HG03060 (cell line): Measurements from ENCODE around the gene HES1.
"Not testable (repeated sequence)": the region's sequence is repeated elsewhere in the genome, so short reads cannot be mapped to it uniquely, and the experiment has no call there.

Experiments
- ATAC-seq: cut with Tn5 transposase; IDR thresholded peaks from one replicate; pipeline ENCODE4 v1.9.1; 2021; ENCODE audit warnings: low read depth, moderate number of reproducible peaks; ENCODE audit not compliant: unreplicated experiment

HES1 gene

GRCh38 chr3:194139814-194140391 lies 4.0 kb downstream of the HES1 start:
- ATAC-seq: no peak

GRCh38 chr3:194140520-194141414 lies 4.8 kb downstream of the HES1 start:
- no peak for ATAC-seq

- ATAC-seq: no peak
These were observed 5.6 kb downstream of the HES1 start for GRCh38 chr3:194141415-194142155.

GRCh38 chr3:194142156-194142910 lies 6.4 kb downstream of the HES1 start:
- no peak for ATAC-seq

- ATAC-seq: no peak
These were observed 9.8 kb downstream of the HES1 start for GRCh38 chr3:194145702-194146101.

- ATAC-seq: no peak
These were observed 11.7 kb downstream of the HES1 start for GRCh38 chr3:194147679-194148078.

- no peak for ATAC-seq
These were observed 12.4 kb downstream of the HES1 start for GRCh38 chr3:194148383-194148782.

- no peak for ATAC-seq
These were observed 14.4 kb downstream of the HES1 start for GRCh38 chr3:194150252-194150934.

GRCh38 chr3:194150935-194151302 lies 15.0 kb downstream of the HES1 start:
- not testable (repeated sequence) for ATAC-seq

GRCh38 chr3:194154346-194154745 lies 18.4 kb downstream of the HES1 start:
- no peak for ATAC-seq

- no peak for ATAC-seq
These were observed 20.1 kb downstream of the HES1 start for GRCh38 chr3:194156095-194156494.

GRCh38 chr3:194158942-194159439 lies 23.0 kb downstream of the HES1 start:
- ATAC-seq: no peak

GRCh38 chr3:194160158-194160557 lies 24.2 kb downstream of the HES1 start:
- ATAC-seq: no peak

GRCh38 chr3:194161131-194162045 lies 25.4 kb downstream of the HES1 start:
- no peak for ATAC-seq

- no peak for ATAC-seq
These were observed 26.2 kb downstream of the HES1 start for GRCh38 chr3:194162070-194162678.

- no peak for ATAC-seq
These were observed 27.1 kb downstream of the HES1 start for GRCh38 chr3:194162817-194163584.

- no peak for ATAC-seq
These were observed 27.7 kb downstream of the HES1 start for GRCh38 chr3:194163697-194164096.

GRCh38 chr3:194164861-194165260 lies 28.9 kb downstream of the HES1 start:
- ATAC-seq: no peak
